NCI-H2196 (cell line): Measurements from ENCODE around the gene PELI3.
"Not testable (repeated sequence)": the region's sequence is repeated elsewhere in the genome, so short reads cannot be mapped to it uniquely, and the experiment has no call there.

ENCODE experiments used
- DNase-seq: peaks from one replicate; lab custom pipeline; 2025; ENCODE audit not compliant: unreplicated experiment; lab: John Stamatoyannopoulos, UW

PELI3 gene

DNA sequence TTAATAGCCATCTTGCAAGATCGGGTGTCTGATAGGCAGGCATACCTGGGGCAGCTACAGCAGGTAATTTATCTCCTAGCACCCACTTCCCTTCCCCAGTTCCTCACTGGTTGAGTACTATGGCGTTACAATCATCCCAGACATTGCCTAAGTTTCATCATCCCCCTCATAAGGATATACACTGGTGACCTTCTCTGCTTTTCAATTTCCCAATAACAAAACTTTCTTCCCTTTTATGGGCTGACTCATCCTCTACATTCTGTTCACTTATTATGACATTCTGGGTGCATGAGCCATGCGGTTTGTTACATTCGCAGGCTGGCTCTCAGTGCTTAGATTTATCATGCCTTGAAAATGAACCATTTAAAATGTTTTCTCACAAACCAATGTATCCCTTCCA lies 23.1 kb upstream of the PELI3 start:
- DNase-seq: no peak

DNA sequence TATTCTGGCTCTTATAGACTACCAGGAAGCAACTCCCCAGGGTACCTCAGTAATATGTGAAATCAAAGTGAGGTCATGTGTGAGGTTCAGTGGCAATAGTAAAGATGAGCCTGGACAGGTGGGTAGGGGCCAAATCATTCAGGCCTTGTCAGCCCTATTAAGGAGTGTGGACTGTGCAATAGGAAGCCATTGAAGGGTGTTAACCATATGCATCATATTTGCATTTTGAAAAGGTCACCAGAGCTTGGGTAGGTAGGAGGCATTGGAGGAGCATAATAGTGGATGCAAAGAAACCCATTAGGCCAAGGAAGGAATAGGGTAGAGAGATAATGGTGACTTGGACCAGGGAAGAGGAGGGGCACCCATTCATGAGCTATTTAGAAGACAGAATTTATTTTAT lies 19.7 kb upstream of the PELI3 start:
- DNase-seq: no peak

- no peak for DNase-seq
Measured at GRCh38 chr11:66448523-66448922, 18.2 kb upstream of the PELI3 start.

GRCh38 chr11:66450560-66450959 lies 16.1 kb upstream of the PELI3 start:
- DNase-seq: no peak

- no peak for DNase-seq
Measured at GRCh38 chr11:66451663-66452062, 15.0 kb upstream of the PELI3 start.

DNA sequence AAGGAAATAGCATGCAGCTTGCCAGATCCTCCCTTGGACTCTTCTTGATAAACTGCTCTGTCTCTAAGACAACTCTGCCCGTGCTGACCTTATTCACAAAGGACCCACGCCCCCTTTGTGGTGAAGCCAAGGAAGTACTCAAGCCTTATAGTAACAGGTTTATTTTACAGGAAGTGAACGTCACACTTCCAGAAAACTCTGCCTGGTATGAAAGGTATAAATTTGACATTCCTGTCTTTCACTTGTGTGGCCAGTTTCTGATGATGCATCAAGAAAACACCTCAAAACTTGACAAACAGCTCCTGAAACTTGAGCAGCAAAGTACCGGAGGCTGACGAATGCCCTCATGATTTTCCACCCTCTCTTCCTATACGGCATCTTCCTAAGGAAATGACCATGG lies 12.5 kb upstream of the PELI3 start:
- no peak for DNase-seq

DNA sequence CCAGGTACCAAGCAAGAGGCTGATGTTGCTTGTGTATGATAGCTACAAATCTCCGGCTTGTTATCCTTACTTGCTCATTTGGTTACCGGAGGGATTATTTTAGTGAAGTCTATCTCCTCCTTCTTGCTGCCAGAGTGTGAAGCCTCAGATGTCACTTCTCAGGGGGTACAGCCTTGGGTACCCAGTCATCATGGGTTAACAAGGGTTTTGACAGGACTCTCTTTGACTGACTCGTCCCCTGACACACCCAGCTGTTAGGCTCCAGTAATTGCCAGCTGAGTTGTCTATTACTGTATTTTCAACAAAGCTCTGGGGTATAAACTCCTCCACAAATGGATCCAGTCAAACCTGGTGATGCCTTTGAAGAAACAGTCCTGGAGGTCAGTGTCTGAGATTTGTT lies 11.9 kb upstream of the PELI3 start:
- DNase-seq: no peak

DNA sequence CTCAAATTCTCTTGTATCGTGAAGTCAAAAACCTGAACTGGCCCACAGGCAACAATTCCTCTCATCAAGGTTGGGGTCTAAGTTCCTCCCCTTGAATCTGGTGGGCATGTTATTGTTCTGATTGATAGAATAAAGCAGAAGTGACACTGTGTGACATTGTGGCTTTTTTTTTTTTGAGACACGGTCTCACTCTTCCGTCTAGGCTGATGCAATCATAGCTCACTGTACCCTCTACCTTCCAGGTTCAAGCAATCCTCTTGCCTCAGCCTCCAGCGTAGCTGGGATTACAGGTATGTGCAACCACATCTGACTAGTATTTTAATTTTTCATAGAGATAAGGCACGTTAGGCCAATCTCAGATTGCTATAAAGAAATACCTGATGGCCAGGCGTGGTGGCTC lies 8.9 kb upstream of the PELI3 start:
- no peak for DNase-seq

- no peak for DNase-seq
Measured at GRCh38 chr11:66459138-66459778, 7.4 kb upstream of the PELI3 start.

DNA sequence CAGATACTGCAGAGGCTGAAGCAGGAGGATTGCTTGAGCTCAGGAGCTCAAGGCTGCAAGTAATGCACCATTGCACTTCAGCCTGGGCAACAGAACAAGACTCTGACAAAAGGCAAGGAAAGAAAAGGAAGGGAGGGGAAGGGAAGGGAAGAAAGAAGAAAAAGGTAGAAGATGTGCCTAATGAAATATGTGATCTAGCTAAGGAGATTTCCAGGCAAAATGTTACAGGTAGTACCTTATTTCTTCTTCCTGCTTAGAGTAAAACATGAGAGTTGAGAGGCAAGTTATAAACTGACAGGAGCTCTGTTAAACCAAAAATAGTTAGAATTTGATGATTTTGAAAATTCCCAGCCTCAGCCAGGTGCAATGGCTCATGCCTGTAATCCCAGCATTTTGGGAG lies 4.7 kb upstream of the PELI3 start:
- no peak for DNase-seq

DNA sequence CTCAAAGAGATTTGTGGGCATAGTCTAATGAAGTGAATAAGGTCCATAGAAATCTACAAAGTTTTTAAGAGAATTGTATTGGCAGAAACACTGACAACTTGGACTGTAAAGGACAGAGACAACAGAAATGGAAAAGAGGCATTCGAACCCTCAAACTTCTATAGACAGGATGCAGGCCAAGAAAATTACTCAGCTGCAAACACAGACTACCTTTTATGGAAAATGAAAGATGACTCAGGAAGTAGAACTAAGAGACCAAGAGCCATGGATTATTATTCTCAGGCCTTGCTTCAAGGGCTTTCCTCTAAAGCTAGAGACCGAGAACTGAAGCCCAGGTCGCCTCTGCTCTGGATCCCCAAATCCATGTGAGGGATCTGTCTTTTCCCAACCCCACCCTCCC lies 3.8 kb upstream of the PELI3 start:
- DNase-seq: no peak

DNA sequence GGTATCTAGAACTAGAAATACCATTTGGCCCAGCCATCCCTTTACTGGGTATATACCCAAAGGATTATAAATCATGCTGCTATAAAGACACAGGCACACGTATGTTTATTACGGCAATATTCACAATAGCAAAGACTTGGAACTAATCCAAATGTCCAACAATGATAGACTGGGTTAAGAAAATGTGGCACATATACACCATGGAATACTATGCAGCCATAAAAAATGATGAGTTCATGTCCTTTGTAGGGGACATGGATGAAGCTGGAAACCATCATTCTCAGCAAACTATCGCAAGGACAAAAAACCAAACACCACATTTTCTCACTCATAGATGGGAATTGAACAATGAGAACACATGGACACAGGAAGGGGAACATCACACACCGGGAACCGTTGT lies 2.6 kb upstream of the PELI3 start:
- not testable (repeated sequence) for DNase-seq

GRCh38 chr11:66464916-66465315 lies 1.8 kb upstream of the PELI3 start:
- no peak for DNase-seq

DNA sequence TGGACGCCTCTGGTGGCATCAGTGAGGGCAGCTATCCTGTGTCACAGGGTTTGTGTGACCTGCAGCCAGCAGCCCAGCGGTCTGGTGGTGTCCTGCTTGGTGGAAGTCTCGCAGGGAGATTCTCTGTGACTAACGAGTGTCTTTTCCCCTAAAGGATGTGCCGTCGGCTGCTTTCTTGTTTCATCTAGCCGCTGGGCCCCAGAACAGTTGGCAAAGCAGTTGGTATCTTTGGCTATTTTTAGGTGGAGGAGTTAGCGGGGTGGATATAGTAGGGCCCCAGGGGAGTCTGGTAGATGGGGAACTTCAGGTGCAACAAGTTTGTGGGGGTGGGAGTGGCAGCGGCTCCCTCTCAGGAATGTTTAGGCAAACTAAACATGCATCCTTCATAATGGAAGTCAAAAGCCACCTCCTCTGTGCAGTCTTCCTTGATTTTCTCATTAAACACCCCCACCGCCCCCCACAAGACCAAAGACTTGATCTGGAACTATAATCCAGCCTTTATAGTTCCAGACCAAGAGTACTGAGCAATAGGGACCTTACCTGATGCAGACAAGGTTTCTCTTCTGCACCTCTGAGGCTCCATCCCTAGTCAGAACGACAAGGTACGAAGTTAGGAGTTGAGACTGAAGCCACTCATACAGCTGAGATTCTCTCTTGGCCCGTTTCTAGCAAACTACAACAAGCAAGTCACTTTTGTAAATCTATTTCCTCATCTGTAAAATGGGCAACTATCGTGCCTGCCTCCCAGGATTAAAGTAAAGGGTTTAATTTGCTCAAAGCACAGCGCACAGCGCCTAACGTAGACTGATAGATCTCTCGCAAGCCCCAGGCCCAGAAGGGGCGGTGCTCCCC lies 1.1 kb upstream of the PELI3 start:
- no peak for DNase-seq

DNA sequence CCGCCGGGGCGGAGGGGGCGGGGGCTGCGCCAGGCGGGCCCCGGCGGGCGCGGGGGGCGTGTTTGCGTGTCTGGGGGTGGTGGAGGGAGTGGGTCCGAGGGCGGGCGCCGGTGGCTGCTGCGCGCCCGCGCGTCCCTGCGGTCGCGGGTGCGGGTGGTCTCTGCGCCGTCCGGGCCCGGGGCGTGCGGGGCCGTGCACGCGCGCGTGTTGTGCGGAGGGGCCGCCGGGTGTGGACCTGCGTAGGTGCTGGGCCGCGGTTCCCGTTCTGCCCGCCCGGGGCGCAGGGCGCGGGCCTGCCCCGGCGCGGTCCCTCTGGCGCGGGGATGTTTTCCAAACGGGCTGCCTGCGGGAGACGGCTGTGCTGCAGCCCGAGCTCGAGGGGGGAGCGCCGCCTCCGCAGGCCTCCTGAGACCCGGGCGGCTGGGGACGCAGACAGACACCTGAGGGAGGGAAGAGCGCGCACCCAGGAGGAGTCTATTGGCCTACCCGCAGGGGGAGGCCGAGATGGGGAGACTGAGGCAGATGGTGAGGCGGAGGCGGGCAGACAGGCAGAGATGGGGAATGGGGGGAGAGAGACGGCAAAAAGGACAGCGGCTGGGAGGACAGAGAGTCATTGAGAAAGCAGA lies 442 bp downstream of the PELI3 start:
- DNase-seq: no peak

DNA sequence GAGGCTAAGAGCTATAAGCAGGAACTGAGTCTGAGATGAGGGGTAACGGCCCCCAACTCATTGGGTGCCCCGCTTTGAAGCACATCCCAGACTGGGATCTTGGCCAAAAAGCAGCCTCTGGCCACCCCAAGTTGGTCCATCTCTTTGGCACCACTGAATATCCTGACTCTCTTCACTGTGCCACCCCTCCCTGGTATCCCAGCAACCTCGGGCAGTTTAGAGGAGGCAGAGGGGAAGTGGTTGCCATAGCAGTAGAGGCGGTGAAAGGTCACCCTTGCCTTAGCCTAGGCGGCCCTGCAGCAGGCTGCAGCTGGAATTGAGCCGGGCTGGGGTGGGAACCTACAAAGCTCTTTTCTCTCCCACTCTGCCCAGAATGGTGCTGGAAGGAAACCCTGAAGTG lies 1.1 kb downstream of the PELI3 start:
- DNase-seq: peak; percentile 78

- no peak for DNase-seq
Measured at GRCh38 chr11:66468691-66469090, 2.0 kb downstream of the PELI3 start.

DNA sequence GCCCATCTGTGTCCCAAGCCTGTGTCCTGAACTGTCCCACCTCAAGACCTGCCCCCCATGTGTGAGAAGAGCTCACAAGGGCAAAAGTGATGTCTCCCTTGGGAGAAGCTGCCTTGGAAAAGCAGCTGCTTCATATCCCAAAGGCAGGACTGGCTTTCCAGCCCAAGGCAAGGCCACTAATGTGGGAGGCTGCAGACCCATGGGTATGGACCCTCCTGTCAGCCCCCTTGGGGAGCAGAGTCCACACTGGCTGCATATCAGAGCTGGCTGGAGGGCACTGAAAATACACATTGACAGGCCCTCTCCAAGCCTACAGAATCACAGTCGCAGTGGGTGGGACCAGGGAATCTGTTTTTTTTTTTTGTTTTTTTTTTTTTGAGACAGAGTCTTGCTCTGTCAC lies 2.7 kb downstream of the PELI3 start:
- DNase-seq: no peak

DNA sequence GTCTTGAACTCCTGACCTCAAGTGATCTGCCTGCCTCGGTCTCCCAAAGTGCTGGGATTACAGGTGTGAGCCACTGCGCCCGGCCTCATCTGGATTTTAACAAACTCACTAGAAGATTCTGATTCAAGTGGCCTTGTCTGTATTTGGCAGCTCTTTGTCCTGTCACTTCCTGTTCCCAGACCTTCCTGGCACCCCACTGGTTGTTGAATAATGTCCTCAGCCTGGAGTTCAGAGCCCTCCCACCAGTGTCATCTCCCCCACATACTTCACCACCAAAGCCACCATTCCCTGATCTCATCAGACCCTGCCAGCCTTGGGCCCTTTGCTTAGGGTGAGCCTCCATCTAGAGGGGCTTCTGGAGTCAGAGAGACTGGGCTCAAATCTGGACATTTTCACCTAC lies 3.3 kb downstream of the PELI3 start:
- no peak for DNase-seq

- no peak for DNase-seq
Measured at GRCh38 chr11:66471142-66471541, 4.4 kb downstream of the PELI3 start.

- DNase-seq: no peak
Measured at GRCh38 chr11:66472054-66472453, 5.3 kb downstream of the PELI3 start.

DNA sequence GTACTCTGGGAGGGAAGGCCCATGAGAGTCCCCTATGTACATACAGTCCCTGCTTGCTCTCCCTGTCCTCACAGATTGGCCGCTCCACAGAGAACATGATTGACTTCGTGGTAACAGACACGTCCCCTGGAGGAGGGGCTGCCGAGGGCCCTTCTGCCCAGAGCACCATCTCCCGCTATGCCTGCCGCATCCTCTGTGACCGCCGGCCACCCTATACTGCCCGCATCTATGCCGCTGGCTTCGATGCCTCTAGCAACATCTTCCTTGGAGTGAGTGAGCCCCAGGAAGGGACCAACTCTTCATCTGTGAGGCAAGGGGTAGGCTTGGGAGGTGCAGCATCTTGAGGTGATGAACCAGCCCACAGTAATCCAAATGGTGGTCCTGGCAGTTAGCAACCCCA lies 6.5 kb downstream of the PELI3 start:
- DNase-seq: no peak
